SK-N-SH (cell line): Measurements from ENCODE around the gene FABP6.

Source experiments
- EP300 ChIP-seq, 2 experiments: IDR thresholded peaks; 2 replicates each; pipeline versions ENCODE4 v1.4.0 to v1.6.1; 2012; ENCODE audit warnings: borderline replicate concordance in 1 of 2, low read depth in 1 of 2, low read length in 1 of 2
- FOXJ3 ChIP-seq: sonication (generic); formaldehyde crosslinking; IDR thresholded peaks from 2 replicates; pipeline ENCODE4 v1.5.1; 2020; ENCODE audit warnings: mild to moderate bottlenecking, missing genetic modification reagents
- GABPA ChIP-seq: IDR thresholded peaks from 2 replicates; pipeline ENCODE4 v1.4.0; 2012; ENCODE audit warnings: low read depth, mild to moderate bottlenecking
- MEF2A ChIP-seq: IDR thresholded peaks from 2 replicates; pipeline ENCODE4 v1.4.0; 2012; ENCODE audit warnings: low read depth, borderline replicate concordance
- POLR2AphosphoS5 ChIP-seq: IDR thresholded peaks from 2 replicates; pipeline ENCODE4 v1.6.1; 2012; ENCODE audit warnings: low read depth, low read length
- RCOR1 ChIP-seq: fragments of 150-350 bp; IDR thresholded peaks from 2 replicates; pipeline ENCODE4 v1.6.1; 2017; ENCODE audit warnings: antibody characterized with exemption, low read length
- REST ChIP-seq: IDR thresholded peaks from 2 replicates; pipeline ENCODE4 v1.6.1; 2012; ENCODE audit warnings: mild to moderate bottlenecking, low read depth, low read length, moderate library complexity
- RFX5 ChIP-seq: IDR thresholded peaks from 2 replicates; pipeline ENCODE4 v1.6.1; 2012; ENCODE audit warnings: mild to moderate bottlenecking, improper control_type of control experiment, low read length
- TAF1 ChIP-seq: IDR thresholded peaks from 2 replicates; pipeline ENCODE4 v1.6.1; 2012; ENCODE audit warnings: low read depth, mild to moderate bottlenecking, low read length, moderate library complexity, borderline replicate concordance
- TEAD4 ChIP-seq: IDR thresholded peaks from 2 replicates; pipeline ENCODE4 v1.4.0; 2012; ENCODE audit warnings: mild to moderate bottlenecking, borderline replicate concordance; ENCODE audit not compliant: insufficient read depth
- USF1 ChIP-seq: IDR thresholded peaks from 2 replicates; pipeline ENCODE4 v1.4.0; 2012; ENCODE audit warnings: low read depth, borderline replicate concordance
- TF ChIP-seq, protein P1 (sequence below): fragments of 200-600 bp; sonication (generic); IDR thresholded peaks from 2 replicates; pipeline ENCODE4 v1.6.1; 2017; ENCODE audit warnings: antibody characterized with exemption, mild to moderate bottlenecking, moderate library complexity

- 0 out of 2 replicates have a peak, but pooled peaks have one; percentile 16 for TF ChIP-seq FOXJ3 (CRISPR knock-in tag)
- TF ChIP-seq, protein P1, sequence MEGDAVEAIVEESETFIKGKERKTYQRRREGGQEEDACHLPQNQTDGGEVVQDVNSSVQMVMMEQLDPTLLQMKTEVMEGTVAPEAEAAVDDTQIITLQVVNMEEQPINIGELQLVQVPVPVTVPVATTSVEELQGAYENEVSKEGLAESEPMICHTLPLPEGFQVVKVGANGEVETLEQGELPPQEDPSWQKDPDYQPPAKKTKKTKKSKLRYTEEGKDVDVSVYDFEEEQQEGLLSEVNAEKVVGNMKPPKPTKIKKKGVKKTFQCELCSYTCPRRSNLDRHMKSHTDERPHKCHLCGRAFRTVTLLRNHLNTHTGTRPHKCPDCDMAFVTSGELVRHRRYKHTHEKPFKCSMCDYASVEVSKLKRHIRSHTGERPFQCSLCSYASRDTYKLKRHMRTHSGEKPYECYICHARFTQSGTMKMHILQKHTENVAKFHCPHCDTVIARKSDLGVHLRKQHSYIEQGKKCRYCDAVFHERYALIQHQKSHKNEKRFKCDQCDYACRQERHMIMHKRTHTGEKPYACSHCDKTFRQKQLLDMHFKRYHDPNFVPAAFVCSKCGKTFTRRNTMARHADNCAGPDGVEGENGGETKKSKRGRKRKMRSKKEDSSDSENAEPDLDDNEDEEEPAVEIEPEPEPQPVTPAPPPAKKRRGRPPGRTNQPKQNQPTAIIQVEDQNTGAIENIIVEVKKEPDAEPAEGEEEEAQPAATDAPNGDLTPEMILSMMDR, result no peak
- TF ChIP-seq USF1, result no peak
- TF ChIP-seq RFX5, result no peak
- TF ChIP-seq POLR2AphosphoS5, result no peak
- no peak for TF ChIP-seq RCOR1
- no peak for TF ChIP-seq EP300 (IDR thresholded peaks at IDR 0.05; ENCODE audit: borderline replicate concordance in 1 of 2, low read depth in 1 of 2, low read length in 1 of 2)
- TF ChIP-seq TAF1, result no peak
- TF ChIP-seq GABPA, result no peak
- TF ChIP-seq REST, result no peak
- TF ChIP-seq TEAD4, result no peak
- TF ChIP-seq MEF2A, result no peak
Measured at GRCh38 chr5:160263326-160263855, 34.1 kb downstream of the FABP6 start.
